Measurements from ENCODE around the gene TUT1.

TUT1 gene

DNA sequence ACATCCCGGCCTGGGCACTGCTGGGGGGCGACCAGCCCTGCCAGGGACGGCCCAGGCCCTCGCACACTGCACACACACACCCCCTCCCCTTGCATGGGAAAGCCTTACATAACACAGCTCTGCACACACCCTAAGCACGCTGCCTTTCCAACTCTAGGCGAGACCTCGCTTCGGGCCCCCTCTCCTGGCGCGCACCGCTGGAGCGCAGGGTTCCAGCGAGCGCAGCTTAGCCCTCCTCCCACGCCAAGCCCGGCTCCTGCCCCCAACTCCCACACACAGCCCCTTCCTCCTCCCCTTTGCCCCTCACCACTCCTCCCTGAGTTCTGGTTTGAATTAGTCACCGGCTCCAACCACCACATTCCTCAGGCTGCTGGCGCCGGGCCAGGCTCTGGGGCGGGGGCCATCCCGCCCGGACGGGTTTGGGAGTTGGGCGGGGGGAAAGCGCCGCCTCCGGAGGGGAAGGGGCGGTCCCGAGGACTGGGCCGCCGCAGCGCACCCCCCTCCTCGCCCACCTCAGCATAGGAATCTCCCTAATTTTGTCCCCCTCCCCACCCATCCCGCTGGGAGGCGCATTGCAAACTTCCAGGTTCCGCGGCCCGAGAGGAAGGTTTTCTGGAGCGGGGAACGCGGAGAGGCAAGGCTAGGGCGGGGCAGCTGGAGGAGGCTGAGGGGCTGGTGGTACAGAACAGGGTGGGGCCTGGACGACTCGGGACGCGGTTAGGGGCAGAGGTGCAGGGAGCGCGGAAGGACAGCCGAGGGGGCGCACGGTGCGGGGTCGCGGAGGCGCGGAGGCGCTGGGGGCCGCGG lies 45.7 kb downstream of the TUT1 start:
- intact Hi-C loops (cut with DNase I): no loop called here
- DNase-seq: peak in 5 of 10 donors; percentile 46 to 89 (median 78)

DNA sequence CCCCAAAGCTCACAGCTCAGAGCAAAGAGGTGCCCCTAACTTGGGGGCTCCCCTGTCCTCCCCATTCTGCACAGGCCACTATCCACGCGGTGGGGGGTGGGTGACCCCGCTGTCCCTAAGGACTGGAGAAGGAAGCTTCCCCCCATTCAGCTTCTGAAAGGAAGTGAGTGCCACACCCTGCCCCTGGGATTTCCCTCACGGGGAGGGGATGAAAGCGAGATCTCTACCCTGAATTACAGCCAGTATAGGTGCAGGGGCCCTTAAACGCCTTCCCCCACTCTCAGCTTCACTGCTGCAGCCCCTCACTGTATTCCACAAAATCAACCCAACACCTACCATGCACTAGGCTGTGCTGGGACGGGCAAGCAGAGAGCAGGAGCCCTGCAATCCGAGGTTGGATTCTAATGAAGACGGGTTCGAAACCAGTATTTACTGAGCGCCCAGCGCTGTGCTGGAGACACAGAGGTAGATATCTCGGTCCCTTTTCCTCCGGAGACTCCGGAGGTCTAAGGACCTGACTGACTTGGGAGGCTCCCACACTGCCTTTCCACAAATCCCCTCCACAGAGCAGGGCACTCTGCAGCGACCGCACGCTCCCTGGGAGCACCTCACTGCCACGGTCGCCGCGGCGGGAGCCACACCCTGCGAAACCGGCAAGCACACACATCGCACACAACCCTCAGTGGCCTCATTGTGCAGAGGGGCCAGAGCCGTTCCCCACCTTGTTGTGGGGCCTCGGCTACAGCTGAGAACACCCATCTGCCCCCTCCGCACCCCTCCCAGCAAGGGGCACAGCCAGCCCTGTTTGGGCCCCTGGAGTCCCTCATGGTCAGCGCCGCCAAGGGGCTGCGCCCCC lies 46.5 kb downstream of the TUT1 start:
- DNase-seq: peak in 2 of 10 donors; percentile 45 to 80
- intact Hi-C loops (cut with DNase I): loop anchor here (5.0 kb wide), 1 partner anchor 148 kb away; no protein-coding TSS in a partner anchor

GRCh38 chr11:62543680-62544444 lies 47.5 kb downstream of the TUT1 start:
- DNase-seq: peak in 2 of 10 donors; percentile 66 to 81
- intact Hi-C loops (cut with DNase I): loop anchor here (5.0 kb wide), 1 partner anchor 147 kb away; no protein-coding TSS in a partner anchor

GRCh38 chr11:62542750-62543567 lies 48.4 kb downstream of the TUT1 start:
- intact Hi-C loops (cut with DNase I): loop anchor here (1.0 to 5.0 kb wide), 2 partner anchors 46 to 146 kb away; no protein-coding TSS in a partner anchor

DNA sequence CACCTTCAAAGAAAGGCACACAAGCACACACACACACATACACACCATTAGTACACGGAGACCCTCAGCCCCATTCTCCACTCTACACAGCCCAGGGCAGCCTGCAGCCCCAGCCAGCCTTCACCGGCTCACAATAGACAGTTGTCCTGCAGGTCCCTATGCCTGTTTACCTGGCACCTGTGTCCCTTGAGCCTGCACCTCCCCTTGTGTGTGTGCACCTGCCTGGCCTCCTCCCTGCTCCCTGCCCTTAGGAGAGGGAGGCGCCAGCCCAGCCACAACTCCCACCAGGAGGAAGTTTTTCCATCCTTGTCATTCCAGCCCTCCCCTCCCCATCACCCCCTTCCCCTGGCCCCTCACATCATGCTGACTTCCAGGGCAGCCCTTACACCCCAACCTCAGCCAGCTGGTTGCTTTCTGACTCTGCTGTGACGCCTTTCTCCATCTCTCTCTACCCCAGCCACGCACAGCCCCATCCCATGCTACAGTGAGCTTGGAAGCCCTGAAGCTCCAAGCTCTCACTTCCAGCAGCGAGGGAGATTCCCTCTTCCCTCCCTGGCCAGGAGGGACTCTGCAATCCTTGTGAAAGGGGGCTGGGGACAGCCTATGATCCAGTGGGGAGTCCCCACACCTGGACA lies 49.1 kb downstream of the TUT1 start:
- intact Hi-C loops (cut with DNase I): loop anchor here (1.0 to 5.0 kb wide), 2 partner anchors 45 to 145 kb away; no protein-coding TSS in a partner anchor
- peak in 1 of 10 donors; percentile 78 for DNase-seq

More at GRCh38 chr11:62542750-62543567, 48.4 kb downstream of the TUT1 start:
- peak; percentile 42 to 95 (median 66) for DNase-seq

DNA sequence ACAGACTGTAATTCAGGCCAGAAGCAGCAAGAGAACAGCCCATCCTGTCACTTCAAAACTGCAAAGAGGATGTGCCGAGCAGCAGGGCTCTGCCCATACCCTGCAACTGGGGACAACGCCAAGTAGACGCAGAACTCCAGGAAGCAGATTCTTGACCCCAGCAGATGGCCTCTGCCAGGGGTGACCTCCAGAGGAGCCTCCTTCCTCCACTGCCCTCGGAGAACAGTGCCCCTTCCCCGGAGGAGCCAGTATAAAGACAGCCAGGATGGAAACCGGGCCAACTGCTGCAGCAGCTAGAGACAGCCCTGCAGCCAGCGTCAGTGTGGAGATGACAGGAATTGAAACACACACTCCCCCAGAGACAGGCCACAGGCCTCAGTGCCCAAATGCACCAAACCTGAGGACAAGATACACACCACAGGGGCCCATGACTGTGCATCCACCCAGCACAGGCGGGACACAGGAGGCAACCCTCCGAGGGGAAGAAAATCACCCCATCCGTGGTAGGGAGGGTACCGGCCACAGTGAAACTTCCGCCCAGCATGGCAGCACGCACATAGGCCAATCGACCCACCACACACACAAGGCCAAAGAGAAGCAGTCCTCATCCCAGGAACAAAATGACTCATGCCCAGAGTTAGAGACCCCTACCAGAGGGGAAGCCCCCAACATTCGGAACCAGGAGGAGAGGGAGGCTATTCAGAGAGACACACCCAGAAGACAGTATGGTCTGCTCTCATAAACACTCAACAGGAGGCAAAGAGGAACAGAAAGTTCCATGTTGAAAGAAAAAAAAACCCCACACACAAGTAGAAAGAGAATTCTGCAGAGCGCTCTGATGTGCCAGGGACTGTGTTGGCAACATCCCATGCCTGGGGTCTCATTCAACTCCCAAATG lies 50.3 kb downstream of the TUT1 start:
- intact Hi-C loops (cut with DNase I): loop anchor here (5.0 kb wide), 1 partner anchor 144 kb away; no protein-coding TSS in a partner anchor
- DNase-seq: peak in 1 of 10 donors; percentile 80

DNA sequence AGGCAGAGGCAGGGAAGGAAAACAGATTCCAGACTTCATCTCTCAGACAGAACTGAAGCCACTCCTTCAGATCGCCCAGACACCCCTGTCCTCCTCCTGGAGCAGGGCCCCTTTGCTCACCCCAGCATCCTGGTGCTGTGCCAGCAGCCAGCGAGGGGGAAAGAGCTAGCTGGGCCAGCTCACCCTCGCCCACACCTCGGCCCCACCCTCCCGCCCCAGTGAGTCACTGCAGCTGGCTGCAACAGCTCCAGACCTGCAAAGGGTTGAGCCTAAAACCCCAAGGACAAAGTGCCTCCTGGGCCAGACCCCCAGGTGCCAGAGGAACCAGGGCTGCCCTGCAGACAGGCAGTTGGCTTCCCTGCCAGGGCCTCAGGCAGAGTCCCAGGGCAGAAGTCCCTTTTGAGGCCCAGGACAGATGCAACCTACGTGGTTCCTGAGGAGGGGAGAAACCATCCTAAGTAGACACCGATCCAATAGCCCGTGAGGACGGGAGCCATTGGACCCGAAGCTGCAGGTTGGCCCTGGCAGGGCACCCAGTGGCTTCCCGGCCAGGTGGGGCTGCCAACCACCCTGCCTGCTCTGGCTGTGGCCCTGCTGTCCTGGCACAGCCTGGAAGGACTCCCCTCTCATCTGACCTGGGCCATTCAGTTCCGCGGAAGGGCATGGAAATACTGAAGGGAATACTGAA lies 51.9 kb downstream of the TUT1 start:
- intact Hi-C loops (cut with DNase I): no loop called here
- peak in 2 of 10 donors; percentile 75 to 81 for DNase-seq

GRCh38 chr11:62538470-62539237 lies 52.7 kb downstream of the TUT1 start:
- DNase-seq: peak in 1 of 10 donors; percentile 53
- intact Hi-C loops (cut with DNase I): no loop called here

- DNase-seq: peak in 2 of 10 donors; percentile 81 to 85
- intact Hi-C loops (cut with DNase I): no loop called here
These were observed 54.9 kb downstream of the TUT1 start for GRCh38 chr11:62536301-62536957.

DNA sequence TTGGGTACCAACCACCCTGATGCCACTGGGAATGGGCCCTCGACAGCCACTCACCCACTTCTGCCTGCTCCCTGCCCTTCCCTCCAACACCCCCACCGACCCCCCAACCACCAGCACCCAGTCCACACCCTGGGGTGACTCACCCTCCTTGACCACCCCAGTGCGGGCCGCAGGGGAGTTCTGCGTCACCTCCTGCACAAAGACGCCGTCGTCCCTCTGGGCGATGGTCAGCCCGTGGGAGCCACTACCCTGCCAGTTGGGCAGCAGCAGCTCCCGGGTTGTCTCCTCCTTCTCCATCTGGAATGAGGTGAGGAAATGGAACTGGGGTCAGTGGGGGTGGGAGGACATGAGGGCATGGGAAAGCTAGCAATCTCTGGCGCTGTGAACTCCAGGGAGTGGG lies 55.5 kb downstream of the TUT1 start:
- peak in 1 of 10 donors; percentile 83 for DNase-seq

DNA sequence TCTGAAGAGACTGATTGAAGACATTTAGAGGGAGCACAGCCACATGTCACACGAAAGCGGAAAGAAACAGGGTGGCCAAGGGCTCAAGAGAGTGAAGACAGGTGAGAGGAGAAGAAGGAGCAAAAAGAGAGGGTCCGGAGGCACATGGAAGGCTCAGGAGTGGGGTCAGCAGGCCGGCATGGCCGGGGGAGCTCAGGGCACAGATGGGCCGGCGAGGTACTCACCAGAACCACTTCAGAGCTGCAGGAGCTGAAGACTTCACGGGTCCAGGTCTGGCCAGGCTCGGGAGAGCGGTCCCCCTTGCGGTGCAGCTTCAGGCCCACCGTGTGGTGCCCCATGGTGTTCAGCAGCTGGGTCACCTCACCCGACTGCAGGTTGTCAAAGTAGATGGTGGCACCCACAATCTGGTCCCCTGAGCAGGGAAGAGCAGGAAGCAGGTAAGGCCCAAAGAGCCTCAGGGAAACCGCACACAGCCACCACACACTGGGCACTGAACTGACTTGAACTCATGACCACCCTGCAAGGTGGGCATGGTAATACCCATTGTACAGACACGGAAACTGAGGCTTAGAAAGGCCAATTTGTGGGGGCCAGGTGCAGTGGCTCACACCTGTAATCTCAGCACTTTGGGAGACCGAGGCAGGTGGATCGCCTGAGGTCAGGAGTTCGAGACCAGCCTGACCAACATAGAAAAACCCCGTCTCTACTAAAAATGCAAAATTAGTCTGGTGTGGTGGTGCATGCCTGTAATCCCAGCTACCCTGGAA lies 56.4 kb downstream of the TUT1 start:
- intact Hi-C loops (cut with DNase I): no loop called here
- DNase-seq: no peak

More for the DNA sequence above, 55.5 kb downstream of the TUT1 start:
- intact Hi-C loops (cut with DNase I): no loop called here

DNA sequence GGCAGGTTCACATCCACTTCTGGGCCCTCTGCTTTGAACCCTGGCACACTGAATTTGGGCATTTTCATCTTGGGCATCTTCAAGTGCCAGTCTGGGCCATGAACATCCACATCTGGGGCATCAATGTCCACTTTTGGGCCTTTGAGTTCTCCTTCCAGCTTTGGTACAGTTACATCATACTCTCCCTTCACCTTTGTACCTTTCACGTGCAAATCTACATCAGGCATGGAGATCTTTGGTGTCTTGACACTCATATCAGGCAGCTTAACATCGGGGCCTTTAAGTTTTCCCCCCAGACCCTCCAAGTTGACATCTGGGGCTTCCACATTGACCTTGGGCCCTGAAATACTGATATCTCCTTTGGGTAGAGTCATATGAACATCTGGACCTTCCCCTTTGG lies 59.2 kb downstream of the TUT1 start:
- intact Hi-C loops (cut with DNase I): no loop called here
- no peak for DNase-seq
